GM23248 (cell line): Measurements from ENCODE around the gene ZNF337. TPM values are rescaled to one million over a fixed set of nuclear protein-coding genes. Genes with fewer than 3 reads are reported as not detected.

Source experiments
- DNase-seq: peaks from one replicate; pipeline ENCODE4 v3.0.0-alpha.2; 2015
- H2AFZ ChIP-seq: fragments of 200-600 bp; sonication (generic); 2 replicates; pipeline ENCODE4 v1.6.1; 2016; ENCODE audit warnings: antibody characterized with exemption
- H3F3A ChIP-seq: fragments of 200-600 bp; sonication (generic); 2 replicates; pipeline ENCODE4 v1.6.1; 2016; ENCODE audit warnings: mild to moderate bottlenecking, antibody characterized with exemption, mixed run types; ENCODE audit not compliant: insufficient read depth
- H3K27ac ChIP-seq: fragments of 200-600 bp; sonication (generic); 2 replicates; pipeline ENCODE4 v1.5.1; 2016; ENCODE audit warnings: mild to moderate bottlenecking
- H3K27me3 ChIP-seq: fragments of 200-600 bp; sonication (generic); replicated peaks from 2 replicates; pipeline ENCODE4 v1.6.1; 2016; ENCODE audit warnings: mild to moderate bottlenecking; ENCODE audit not compliant: insufficient read depth
- H3K36me3 ChIP-seq: fragments of 200-600 bp; sonication (generic); 2 replicates; pipeline ENCODE4 v1.6.1; 2016; ENCODE audit warnings: low read depth, mild to moderate bottlenecking
- H3K4me1 ChIP-seq: fragments of 200-600 bp; sonication (generic); 2 replicates; pipeline ENCODE4 v1.6.1; 2016; ENCODE audit warnings: mild to moderate bottlenecking; ENCODE audit not compliant: insufficient read depth
- H3K4me2 ChIP-seq: fragments of 200-600 bp; sonication (generic); one replicate; pipeline ENCODE4 v1.6.1; 2016; ENCODE audit warnings: mild to moderate bottlenecking; ENCODE audit not compliant: unreplicated experiment
- H3K4me3 ChIP-seq: fragments of 200-600 bp; sonication (generic); 2 replicates; pipeline ENCODE4 v1.5.1; 2016; ENCODE audit warnings: mild to moderate bottlenecking
- H3K79me2 ChIP-seq: fragments of 200-600 bp; sonication (generic); 2 replicates; pipeline ENCODE4 v1.6.1; 2016; ENCODE audit warnings: mild to moderate bottlenecking; ENCODE audit not compliant: insufficient read depth
- H3K9ac ChIP-seq: fragments of 200-600 bp; sonication (generic); 2 replicates; pipeline ENCODE4 v1.6.1; 2016; ENCODE audit warnings: mild to moderate bottlenecking
- H3K9me2 ChIP-seq: fragments of 200-600 bp; sonication (generic); 2 replicates; pipeline ENCODE4 v1.6.1; 2016; ENCODE audit warnings: mixed run types, mild to moderate bottlenecking, moderate library complexity; ENCODE audit not compliant: insufficient read depth
- H3K9me3 ChIP-seq: fragments of 200-600 bp; sonication (generic); one replicate; pipeline ENCODE4 v1.6.1; 2017; ENCODE audit warnings: low read depth
- H4K20me1 ChIP-seq: fragments of 200-600 bp; sonication (generic); 2 replicates; pipeline ENCODE4 v1.6.0; 2016; ENCODE audit not compliant: insufficient read depth
- EZH2 ChIP-seq: fragments of 200-600 bp; sonication (generic); IDR thresholded peaks from 2 replicates; pipeline ENCODE4 v1.6.1; 2018; ENCODE audit warnings: antibody characterized with exemption, mild to moderate bottlenecking; ENCODE audit not compliant: insufficient read depth, poor library complexity, severe bottlenecking
- EZH2phosphoT487 ChIP-seq: fragments of 200-600 bp; sonication (generic); IDR thresholded peaks from 2 replicates; pipeline ENCODE4 v1.6.1; 2018; ENCODE audit warnings: antibody characterized with exemption, moderate library complexity, mild to moderate bottlenecking, low read depth; ENCODE audit not compliant: insufficient read depth
- WGBS, 2 experiments: methylation state at CpG; one replicate each; pipeline ENCODE4 v1.1.6; 2015 to 2017; ENCODE audit warnings: low lambda C conversion rate in 2 of 2, low coverage in 1 of 2; ENCODE audit errors: missing lambda C conversion rate in 2 of 2; 5-methylcytosine and 5-hydroxymethylcytosine counted together
- in situ Hi-C: fragments of 300-500 bp; cut with MboI; formaldehyde crosslinking; loops from 2 replicates; pipeline ENCODE4 v1.15.0; 2020
- polyA plus RNA-seq: library from polyadenylated mRNA; unstranded; fragments of >200 nt; fragmentation: Nextera tagmentation; extraction: Ambion mirVana; gene quantifications from 2 replicates; pipeline ENCODE4 v1.2.1, GENCODE V29; 2016
- total RNA-seq: library from RNA; depleted of rRNA; stranded (reverse); fragments of >200 nt; shearing (Covaris generic); gene quantifications from 2 replicates; pipeline ENCODE4 v1.2.3, GENCODE V29; 2014

ZNF337 gene
- total and polyA plus RNA-seq, 2 experiments from 2014 or later: 4.0 to 9.1 TPM

DNA sequence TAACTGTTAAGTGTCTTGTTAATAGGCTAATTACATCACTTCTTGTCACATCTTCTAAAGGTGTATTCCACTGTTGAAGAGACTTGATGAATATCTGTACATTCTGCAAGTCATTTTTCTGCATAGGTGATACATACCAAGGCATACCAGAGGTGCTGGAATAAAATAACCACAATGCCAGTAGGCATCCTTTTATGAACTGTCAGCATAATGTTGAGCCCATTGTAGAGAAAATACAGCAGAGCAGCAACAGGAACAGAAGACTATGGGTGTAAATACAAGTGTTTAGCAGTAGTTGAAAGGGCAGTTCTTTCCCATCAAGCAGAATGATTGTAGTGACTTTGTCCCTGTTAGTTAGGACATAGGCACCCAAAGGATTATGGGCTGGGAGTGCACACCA is 44.4 kb upstream of the ZNF337 start:
- Histone ChIP-seq H3K4me2 (no peak overlapping the region), H4K20me1 (no peaks in the 10 kb centered on the region)
- no peak for TF ChIP-seq EZH2phosphoT487

DNA sequence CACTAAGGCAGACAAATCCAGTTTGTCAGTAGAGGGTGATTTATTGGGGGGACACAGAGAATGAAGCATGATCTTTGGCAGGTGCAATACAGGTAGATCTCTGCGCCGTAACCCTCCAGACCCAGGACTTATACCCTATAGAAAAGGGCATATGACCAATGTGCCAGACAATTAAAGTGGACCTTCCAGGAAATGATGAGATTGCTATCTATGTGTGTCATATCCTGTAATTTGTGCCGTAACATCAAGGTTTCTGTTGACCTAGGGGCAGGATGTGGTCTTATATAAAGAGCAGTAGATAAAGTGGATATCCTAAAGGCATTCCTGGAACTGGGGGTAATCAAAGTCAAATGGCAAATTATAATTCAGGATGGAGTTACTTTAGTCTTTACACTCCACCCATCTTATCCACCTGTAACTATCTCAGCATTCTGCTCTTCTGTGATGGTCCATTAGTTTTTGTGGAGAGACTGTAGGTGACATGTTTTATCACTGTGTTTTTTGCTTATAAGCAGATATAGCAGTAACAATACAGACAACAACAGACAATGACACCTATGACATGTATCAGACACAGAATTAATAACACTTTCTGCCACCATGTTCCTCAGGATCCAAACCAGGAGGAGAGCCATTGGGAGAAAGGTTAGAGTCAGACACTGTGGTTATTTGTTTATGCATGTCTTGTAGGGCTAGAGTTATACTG is 43.1 kb upstream of the ZNF337 start:
- Histone ChIP-seq H3K27me3 (no peaks in the 10 kb centered on the region), H3K4me2 (no peak overlapping the region), H4K20me1 (no peaks in the 10 kb centered on the region), H3K9ac (no peak overlapping the region), H3F3A (no peaks in the 10 kb centered on the region), H3K9me3 (no peaks in the 10 kb centered on the region), H3K4me3 (no peak overlapping the region), H3K79me2 (no peaks in the 10 kb centered on the region), H2AFZ (no peak overlapping the region), H3K36me3 (no peaks in the 10 kb centered on the region), H3K9me2 (no peaks in the 10 kb centered on the region), H3K4me1 (no peaks in the 10 kb centered on the region), H3K27ac (no peak overlapping the region)
- in situ Hi-C loops: no loop called here
- TF ChIP-seq EZH2phosphoT487 (no peak), EZH2 (no peak)
- no peak for DNase-seq
- WGBS, 2 experiments: 64 to 77% methylated on average over 3 of the region's 3 CpGs

More for the DNA sequence above, 44.4 kb upstream of the ZNF337 start:
- H3K36me3 ChIP-seq: no peaks in the 10 kb centered on the region
- no peaks in the 10 kb centered on the region for H3F3A ChIP-seq
- H3K27me3 ChIP-seq: no peaks in the 10 kb centered on the region
- no peak overlapping the region for H3K9ac ChIP-seq
- H3K27ac ChIP-seq: no peak overlapping the region
- no peaks in the 10 kb centered on the region for H3K4me1 ChIP-seq
- H3K9me2 ChIP-seq: no peaks in the 10 kb centered on the region
- no peak overlapping the region for H2AFZ ChIP-seq
- H3K4me3 ChIP-seq: no peak overlapping the region
- no peaks in the 10 kb centered on the region for H3K9me3 ChIP-seq
- no peak for DNase-seq
- in situ Hi-C loops: no loop called here
- no peaks in the 10 kb centered on the region for H3K79me2 ChIP-seq

GRCh38 chr20:25738198-25738597 is 41.5 kb upstream of the ZNF337 start:
- no peaks in the 10 kb centered on the region for H3K4me1 ChIP-seq
- H3K27ac ChIP-seq: no peak overlapping the region
- H3K4me3 ChIP-seq: no peak overlapping the region
- no peaks in the 10 kb centered on the region for H3K36me3 ChIP-seq
- in situ Hi-C loops: no loop called here
- no peaks in the 10 kb centered on the region for H3K27me3 ChIP-seq
- H3K4me2 ChIP-seq: no peak overlapping the region
- DNase-seq: peak; percentile 17
- H3K9ac ChIP-seq: no peak overlapping the region
- no peaks in the 10 kb centered on the region for H3F3A ChIP-seq
- TF ChIP-seq EZH2 (no peak), EZH2phosphoT487 (no peak)
- no peaks in the 10 kb centered on the region for H3K79me2 ChIP-seq
- no peak overlapping the region for H2AFZ ChIP-seq
- no peaks in the 10 kb centered on the region for H4K20me1 ChIP-seq
- 63 to 72% methylated on average over 2 of the region's 2 CpGs for WGBS, 2 experiments
- H3K9me2 ChIP-seq: no peaks in the 10 kb centered on the region
- H3K9me3 ChIP-seq: no peaks in the 10 kb centered on the region

GRCh38 chr20:25733903-25734302 is 37.2 kb upstream of the ZNF337 start:
- in situ Hi-C loops: no loop called here

GRCh38 chr20:25730862-25731261 is 34.2 kb upstream of the ZNF337 start:
- in situ Hi-C loops: no loop called here
- DNase-seq: no peak
- TF ChIP-seq EZH2phosphoT487: no peak
- H3K36me3 ChIP-seq: no peaks in the 10 kb centered on the region
- no peak overlapping the region for H3K27ac ChIP-seq
- no peak overlapping the region for H3K9ac ChIP-seq
- H3K9me2 ChIP-seq: 0 out of 2 replicates have a peak, but pooled peaks cover 3% of the 10 kb centered on the region
- no peaks in the 10 kb centered on the region for H4K20me1 ChIP-seq
- H3K4me2 ChIP-seq: no peak overlapping the region
- H3K4me3 ChIP-seq: no peak overlapping the region
- H3K9me3 ChIP-seq: no peaks in the 10 kb centered on the region
- H3F3A ChIP-seq: no peaks in the 10 kb centered on the region
- H2AFZ ChIP-seq: no peak overlapping the region
- H3K27me3 ChIP-seq: no peaks in the 10 kb centered on the region
- H3K4me1 ChIP-seq: no peaks in the 10 kb centered on the region
- no peaks in the 10 kb centered on the region for H3K79me2 ChIP-seq
- WGBS, 2 experiments: 74 to 76% methylated on average over 1 of the region's 1 CpG

More at GRCh38 chr20:25733903-25734302, 37.2 kb upstream of the ZNF337 start:
- no peak for TF ChIP-seq EZH2phosphoT487
- TF ChIP-seq EZH2: no peak
- H3K4me2 ChIP-seq: no peak overlapping the region
- no peak overlapping the region for H3K27ac ChIP-seq
- H3K4me3 ChIP-seq: no peak overlapping the region
- no peak for DNase-seq
- H3K9me3 ChIP-seq: no peaks in the 10 kb centered on the region
- no peak overlapping the region for H3K9ac ChIP-seq
- no peaks in the 10 kb centered on the region for H3K4me1 ChIP-seq
- no peaks in the 10 kb centered on the region for H3K79me2 ChIP-seq
- no peaks in the 10 kb centered on the region for H3F3A ChIP-seq
- no peaks in the 10 kb centered on the region for H3K36me3 ChIP-seq
- H2AFZ ChIP-seq: no peak overlapping the region
- no peaks in the 10 kb centered on the region for H4K20me1 ChIP-seq
- H3K9me2 ChIP-seq: no peaks in the 10 kb centered on the region
- no peaks in the 10 kb centered on the region for H3K27me3 ChIP-seq
